Panc1 (cell line): ENCODE results near the gene SYNRG. TPM values are rescaled to one million over a fixed set of nuclear protein-coding genes. Genes with fewer than 3 reads are reported as not detected.

Experiments
- ATAC-seq: fragments of 200-7000 bp; cut with Tn5 transposase; 2 replicates; pipeline ENCODE4 v1.9.1; 2020; ENCODE audit warnings: mild to moderate bottlenecking, moderate library complexity
- BruUV-seq: library from RNA; stranded (reverse); fragments of 400-500 nt; replicated peaks from 2 replicates; lab custom pipeline; 2021; lab: Mats Ljungman, UMichigan
- CTCF ChIA-PET: fragments of 300-600 bp; sonication (Branson Sonifier 250); formaldehyde crosslinking; loops from one replicate; lab custom pipeline; 2022; ENCODE audit warnings: antibody characterized with exemption; lab: Charles Lee
- POLR2A ChIA-PET: fragments of 300-600 bp; sonication (Branson Sonifier 250); formaldehyde crosslinking; loops from one replicate; lab custom pipeline; 2022; ENCODE audit warnings: antibody characterized with exemption; lab: Charles Lee
- DNase-seq: peaks from one replicate; pipeline ENCODE4 v3.0.0-alpha.2; 2010; ENCODE audit warnings: low read depth, low spot score
- H3K27ac ChIP-seq: 2 replicates; pipeline ENCODE4 v1.5.1; 2011; ENCODE audit warnings: mild to moderate bottlenecking, low read length, inconsistent platforms
- H3K27me3 ChIP-seq: fragments of 200-500 bp; sonication (Bioruptor generic); 2 replicates; pipeline ENCODE4 v1.6.0; 2014; ENCODE audit warnings: low read length, inconsistent platforms; ENCODE audit not compliant: control insufficient read depth, insufficient read depth
- H3K36me3 ChIP-seq: fragments of 200-500 bp; sonication (Bioruptor generic); 2 replicates; pipeline ENCODE4 v1.5.1; 2014; ENCODE audit warnings: inconsistent platforms, mild to moderate bottlenecking, low read length, moderate library complexity; ENCODE audit not compliant: control insufficient read depth, insufficient read depth
- H3K4me1 ChIP-seq: 2 replicates; pipeline ENCODE4 v1.5.1; 2011; ENCODE audit warnings: inconsistent platforms, mild to moderate bottlenecking, low read length, moderate library complexity; ENCODE audit not compliant: control insufficient read depth, insufficient read depth
- H3K4me3 ChIP-seq, 2 experiments: 2 replicates each; pipeline ENCODE4 v1.5.1; 2011 to 2012; ENCODE audit warnings: low read depth in 2 of 2, low read length in 2 of 2, mild to moderate bottlenecking in 2 of 2, inconsistent platforms in 1 of 2, moderate library complexity in 1 of 2
- H3K9me3 ChIP-seq: fragments of 200-500 bp; sonication (Bioruptor generic); 2 replicates; pipeline ENCODE4 v1.5.1; 2014; ENCODE audit warnings: low read depth, mild to moderate bottlenecking, inconsistent platforms, low read length, moderate library complexity; ENCODE audit not compliant: control insufficient read depth, insufficient read depth
- CTCF ChIP-seq: fragments of 450-650 bp; IDR thresholded peaks from 2 replicates; pipeline ENCODE4 v1.5.1; 2017; ENCODE audit warnings: mild to moderate bottlenecking
- POLR2AphosphoS5 ChIP-seq: IDR thresholded peaks from 2 replicates; pipeline ENCODE4 v1.6.1; 2012; ENCODE audit warnings: mild to moderate bottlenecking, low read depth, low read length, moderate library complexity
- REST ChIP-seq, 2 experiments: IDR thresholded peaks; 2 replicates each; pipeline ENCODE4 v1.6.1; 2011 to 2012; ENCODE audit warnings: low read depth in 2 of 2, control low read depth in 1 of 2, low read length in 1 of 2, mild to moderate bottlenecking in 1 of 2, moderate library complexity in 1 of 2; ENCODE audit not compliant: insufficient read depth in 1 of 2
- SIN3A ChIP-seq: IDR thresholded peaks from 2 replicates; pipeline ENCODE4 v1.6.1; 2012; ENCODE audit warnings: low read depth, mild to moderate bottlenecking, low read length, moderate library complexity, borderline replicate concordance; ENCODE audit not compliant: insufficient read depth
- TCF7L2 ChIP-seq: IDR thresholded peaks from 2 replicates; pipeline ENCODE4 v1.6.1; 2011; ENCODE audit warnings: mild to moderate bottlenecking, low read depth, low read length, inconsistent platforms
- in situ Hi-C: cut with HindIII; loops from 2 replicates; pipeline ENCODE4 v1.10.0; 2016; ENCODE audit warnings: low sequenced_read_pairs, low pct_unique_long_range_greater_than_20kb
- intact Hi-C: fragments of 100-400 bp; cut with micrococcal nuclease; formaldehyde crosslinking; loops from one replicate; pipeline ENCODE4 v1.10.0; 2022; ENCODE audit not compliant: unreplicated experiment
- total RNA-seq: library from RNA; stranded (reverse); gene quantifications from one replicate; pipeline ENCODE4 v1.2.1, GENCODE V29; 2021; ENCODE audit not compliant: unreplicated experiment

SYNRG gene
- total RNA-seq, 1 experiment from 2014 or later = 30.8 TPM

GRCh38 chr17:37608351-37609169 is 658 bp downstream of the SYNRG start:
- intact Hi-C loops = no loop called here

More at GRCh38 chr17:37608351-37609169, 658 bp downstream of the SYNRG start:
- no peaks in the 10 kb centered on the region for H3K9me3 ChIP-seq
- DNase-seq (no peak), ATAC-seq (peak; percentile 50)
- no peaks in the 10 kb centered on the region; the same call in 1 of the 2 replicates for H3K36me3 ChIP-seq
- TSS peak; percentile 74 for BruUV-seq
- CTCF ChIA-PET = no interaction called here
- no peaks in the 10 kb centered on the region for H3K27me3 ChIP-seq
- peaks cover 6% of the 10 kb centered on the region for H3K4me1 ChIP-seq
- H3K4me3 ChIP-seq = peak overlapping the region; percentile 66 to 75
- in situ Hi-C loops = no loop called here
- TF ChIP-seq CTCF (no peak), TCF7L2 (no peak), REST (IDR thresholded peaks at IDR 0.05; ENCODE audit: insufficient read depth in 1 of 2, low read depth in 2 of 2, low read length in 1 of 2) (no peak), SIN3A (no peak), POLR2AphosphoS5 (no peak)
- peak overlapping the region; percentile 82 for H3K27ac ChIP-seq
- POLR2A ChIA-PET = interaction anchor here (0.6 kb wide), 1 partner anchor 380 kb away, joined by 10 read pairs; no protein-coding TSS in a partner anchor
